Psoas muscle (tissue), 8 donors: ENCODE results near the gene CLINT1. TPM values are rescaled to one million over a fixed set of nuclear protein-coding genes. Genes with fewer than 3 reads are reported as not detected.
A peak's percentile ranks its signal among the peaks of the same experiment; 100 is the strongest.

Experiments used
- ATAC-seq, 4 donors: fragments of 200-7000 bp; cut with Tn5 transposase; one replicate each; pipeline ENCODE4 v1.9.1; 2020; ENCODE audit warnings: moderate library complexity in 3 of 4, mild to moderate bottlenecking in 2 of 4
- DNase-seq, 2 donors: peaks; one replicate each; pipeline ENCODE4 v3.0.0-alpha.2; 2020
- H3K27ac ChIP-seq: fragments of 200-600 bp; one replicate; pipeline ENCODE4 v1.8.0; 2022
- H3K27me3 ChIP-seq, 3 donors: fragments of 200-600 bp in 1 of 3; one replicate each; pipeline versions ENCODE4 v1.6.1 to v1.8.0; 2013 to 2022; ENCODE audit warnings: low read length in 2 of 3, mild to moderate bottlenecking in 2 of 3, moderate library complexity in 1 of 3; ENCODE audit not compliant: insufficient read depth in 3 of 3
- H3K36me3 ChIP-seq, 2 donors: fragments of 200-600 bp in 1 of 2; one replicate each; pipeline versions ENCODE4 v1.6.1 to v1.8.0; 2013 to 2022; ENCODE audit warnings: low read depth in 1 of 2, mild to moderate bottlenecking in 1 of 2, moderate library complexity in 1 of 2; ENCODE audit not compliant: insufficient read depth in 1 of 2
- H3K4me1 ChIP-seq: fragments of 200-600 bp; one replicate; pipeline ENCODE4 v1.8.0; 2022
- H3K4me3 ChIP-seq: fragments of 200-600 bp; one replicate; pipeline ENCODE4 v1.8.0; 2022; ENCODE audit warnings: mild to moderate bottlenecking
- H3K9me3 ChIP-seq: fragments of 200-600 bp; one replicate; pipeline ENCODE4 v1.8.0; 2022
- WGBS, 3 donors: extraction: QIAGEN DNeasy Blood & Tissue Kit; methylation state at CpG; one replicate each; pipeline versions ENCODE4 v1.1.6 to v1.1.7; 2013; 5-methylcytosine and 5-hydroxymethylcytosine counted together
- intact Hi-C, 2 donors: fragments of 100-400 bp; cut with DNase I; formaldehyde crosslinking; loops; one replicate each; pipeline versions ENCODE4 v1.11.0 to v1.14.2; 2022
- polyA plus RNA-seq, 3 donors: library from polyadenylated mRNA; stranded (reverse); fragments of 200-250 nt; gene quantifications; one replicate each; pipeline ENCODE4 v1.2.3, GENCODE V29; 2013
- total RNA-seq, 4 donors: library from RNA; stranded (reverse); fragmentation: NEBNext Ultra II Directional in 2 of 4; extraction: Animal tissue kit (Norgen Biotek cat#: 25700) in 2 of 4; gene quantifications; one replicate each; pipeline versions ENCODE4 v1.2.1 to v1.2.4, GENCODE V29; 2021 to 2023
- TF ChIP-seq, protein P1 (sequence below): fragments of 200-600 bp; IDR thresholded peaks from one replicate; pipeline ENCODE4 v1.8.0; 2022; ENCODE audit warnings: antibody characterized with exemption
- donor health status: healthy with polysubstance abuse.
- donor health status: DM: no; HTN: no; CAD: no; lungs with moderate emphysema.
- donor health status: Bipolar disorder and iron deficiency.
- donor health status: healthy.
- donor health status: DM: yes; HTN: yes; CAD: no.
- donor health status: DM: no; HTN: no; CAD: no.
- donor health status: DM: no; HTN: no; CAD: no.
- donor health status: DM: yes; HTN: yes; CAD: no.

Gene CLINT1
- total and polyA plus RNA-seq, 7 donors: 37.9 to 89.7 (median 67.5) TPM

DNA sequence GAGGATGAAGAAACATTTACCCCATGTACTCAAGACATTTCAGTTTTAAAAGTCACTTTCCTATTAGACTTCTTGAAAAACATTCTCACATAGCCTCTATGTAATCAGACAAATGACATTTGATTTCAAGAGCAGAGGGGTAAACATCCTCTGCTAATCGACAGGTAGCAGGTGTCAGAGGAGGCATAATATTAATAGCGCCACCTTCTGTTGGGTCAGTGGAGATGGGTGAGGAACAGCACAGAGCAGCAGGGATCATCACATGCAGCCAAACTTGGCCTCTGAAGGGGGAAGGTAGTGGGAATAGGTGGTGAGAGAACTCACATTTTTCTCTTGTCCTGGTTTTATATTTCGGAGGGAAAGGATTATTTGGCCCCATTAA lies 118.7 kb downstream of the CLINT1 start:
- H3K27ac ChIP-seq: no peak overlapping the region
- H3K9me3 ChIP-seq: no peaks in the 10 kb centered on the region
- WGBS, 3 donors: 45 to 62% (median 53%) methylated on average over 3 of the region's 3 CpGs
- no peak overlapping the region for H3K4me3 ChIP-seq
- ATAC-seq: no peak
- TF ChIP-seq, protein P1, sequence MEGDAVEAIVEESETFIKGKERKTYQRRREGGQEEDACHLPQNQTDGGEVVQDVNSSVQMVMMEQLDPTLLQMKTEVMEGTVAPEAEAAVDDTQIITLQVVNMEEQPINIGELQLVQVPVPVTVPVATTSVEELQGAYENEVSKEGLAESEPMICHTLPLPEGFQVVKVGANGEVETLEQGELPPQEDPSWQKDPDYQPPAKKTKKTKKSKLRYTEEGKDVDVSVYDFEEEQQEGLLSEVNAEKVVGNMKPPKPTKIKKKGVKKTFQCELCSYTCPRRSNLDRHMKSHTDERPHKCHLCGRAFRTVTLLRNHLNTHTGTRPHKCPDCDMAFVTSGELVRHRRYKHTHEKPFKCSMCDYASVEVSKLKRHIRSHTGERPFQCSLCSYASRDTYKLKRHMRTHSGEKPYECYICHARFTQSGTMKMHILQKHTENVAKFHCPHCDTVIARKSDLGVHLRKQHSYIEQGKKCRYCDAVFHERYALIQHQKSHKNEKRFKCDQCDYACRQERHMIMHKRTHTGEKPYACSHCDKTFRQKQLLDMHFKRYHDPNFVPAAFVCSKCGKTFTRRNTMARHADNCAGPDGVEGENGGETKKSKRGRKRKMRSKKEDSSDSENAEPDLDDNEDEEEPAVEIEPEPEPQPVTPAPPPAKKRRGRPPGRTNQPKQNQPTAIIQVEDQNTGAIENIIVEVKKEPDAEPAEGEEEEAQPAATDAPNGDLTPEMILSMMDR: peak; percentile 17
- no peak for DNase-seq
- peaks cover 14% of the 10 kb centered on the region for H3K4me1 ChIP-seq
- intact Hi-C loops: loop anchor here in 1 of 2 donors (10.0 kb wide), 2 partner anchors 305 to 595 kb away; partner anchors contain the start of gene MED7
- H3K36me3 ChIP-seq: peaks cover 0 to 37% of the 10 kb centered on the region in 2 donors
- no peaks in the 10 kb centered on the region for H3K27me3 ChIP-seq

DNA sequence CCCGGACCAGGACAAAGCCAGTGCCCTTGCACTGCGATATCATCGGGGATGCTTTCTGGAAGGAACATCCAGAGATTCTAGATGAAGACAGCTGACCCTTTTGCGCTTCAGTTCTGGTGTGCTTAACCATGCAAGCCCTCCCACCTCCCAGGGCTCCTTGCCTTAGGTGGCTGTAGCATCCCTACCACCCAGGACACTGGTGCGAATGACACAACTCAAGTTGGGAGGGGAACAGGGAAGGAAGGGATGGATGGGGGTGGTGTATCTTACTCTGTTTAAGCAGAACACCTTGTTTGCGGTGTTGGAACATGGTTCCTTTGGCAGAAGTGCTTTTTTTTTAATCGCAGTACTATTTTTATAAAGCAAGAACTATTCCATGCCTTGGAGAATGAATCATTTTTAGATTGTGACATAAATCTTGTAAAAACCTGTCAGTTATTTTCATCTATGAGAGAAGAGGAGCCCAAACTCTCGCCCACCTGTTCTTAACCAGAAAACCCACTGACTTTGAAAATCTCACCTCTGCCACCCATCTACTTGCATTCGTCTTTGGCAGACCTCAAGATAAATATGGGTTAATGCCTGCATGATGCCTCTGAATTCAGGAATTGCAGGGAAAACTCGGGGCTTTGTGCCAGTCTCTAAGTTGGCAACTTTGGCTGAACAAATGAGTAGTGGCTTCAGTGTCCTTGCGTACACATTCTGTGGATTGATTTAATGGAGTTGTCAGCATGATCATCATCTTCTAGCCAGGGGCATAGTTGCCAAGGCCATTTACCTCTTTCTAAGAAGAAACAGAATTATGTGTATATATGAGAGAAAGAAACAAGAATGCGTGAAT lies 119.3 kb downstream of the CLINT1 start:
- peaks cover 0 to 43% of the 10 kb centered on the region in 2 donors for H3K36me3 ChIP-seq
- ATAC-seq: no peak
- no peak overlapping the region for H3K4me3 ChIP-seq
- intact Hi-C loops: loop anchor here in 1 of 2 donors (10.0 kb wide), 2 partner anchors 305 to 595 kb away; partner anchors contain the start of gene MED7
- no peak overlapping the region for H3K27ac ChIP-seq
- TF ChIP-seq, protein P1: no peak
- H3K27me3 ChIP-seq: no peaks in the 10 kb centered on the region
- H3K4me1 ChIP-seq: peaks cover 8% of the 10 kb centered on the region
- 81 to 83% (median 83%) methylated on average over 12 of the region's 12 CpGs for WGBS, 3 donors
- no peak for DNase-seq
- H3K9me3 ChIP-seq: no peaks in the 10 kb centered on the region

DNA sequence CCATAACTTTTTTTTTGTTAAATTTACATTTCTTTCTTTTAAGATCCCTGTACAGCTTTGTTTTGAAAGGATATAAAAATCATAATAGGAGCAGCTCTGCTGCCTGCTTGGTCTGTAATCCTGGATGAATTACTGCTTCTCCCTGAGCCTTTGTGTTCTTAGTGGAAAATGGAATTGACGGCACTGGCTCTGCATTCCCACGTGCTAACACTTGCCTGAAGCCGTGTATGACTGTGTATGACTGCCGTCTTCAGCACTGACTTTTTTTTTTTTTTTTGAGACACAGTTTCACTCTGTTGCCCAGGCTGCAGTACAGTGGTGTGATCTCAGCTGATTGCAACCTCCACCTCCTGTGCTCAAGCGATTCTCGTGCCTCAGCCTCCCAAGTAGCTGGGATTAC lies 123.0 kb downstream of the CLINT1 start:
- H3K4me3 ChIP-seq: no peak overlapping the region
- no peak for ATAC-seq
- H3K36me3 ChIP-seq: peaks cover 0 to 61% of the 10 kb centered on the region in 2 donors
- peaks cover 3% of the 10 kb centered on the region for H3K4me1 ChIP-seq
- intact Hi-C loops: no loop called here
- DNase-seq: no peak
- 74 to 81% (median 76%) methylated on average over 6 of the region's 6 CpGs for WGBS, 3 donors
- H3K27me3 ChIP-seq: no peaks in the 10 kb centered on the region
- no peak overlapping the region for H3K27ac ChIP-seq
- no peaks in the 10 kb centered on the region for H3K9me3 ChIP-seq
- TF ChIP-seq, protein P1: no peak

Other genes with a start within 250 kb of the CLINT1 start
- under 1 TPM in 1 of 4 donors, not detected in 3; 0.19 TPM for gene SOX30, start 206.7 kb downstream of the CLINT1 start, total RNA-seq
- gene SOX30, start 206.7 kb downstream of the CLINT1 start, polyA plus RNA-seq: under 1 TPM in 2 of 3 donors, not detected in 1; 0.01 to 0.05 TPM
- not detected for gene C5orf52, start 187.6 kb downstream of the CLINT1 start, total RNA-seq
- gene C5orf52, start 187.6 kb downstream of the CLINT1 start, polyA plus RNA-seq: not detected
- 1 to 10 TPM; 5.7 to 6.7 (median 6.5) TPM for gene THG1L, start 127.7 kb downstream of the CLINT1 start, total RNA-seq
- gene THG1L, start 127.7 kb downstream of the CLINT1 start, polyA plus RNA-seq: 1 to 10 TPM; 3.0 to 4.1 (median 3.8) TPM
- 1 to 10 TPM; 1.0 to 1.9 (median 1.8) TPM for gene LSM11, start 115.4 kb downstream of the CLINT1 start, total RNA-seq
- gene LSM11, start 115.4 kb downstream of the CLINT1 start, polyA plus RNA-seq: 1 to 10 TPM; 1.2 to 2.2 (median 2.2) TPM